Fibroblast of the aortic adventitia (primary cell): ENCODE results near the gene NDP. TPM values are rescaled to one million over a fixed set of nuclear protein-coding genes. Genes with fewer than 3 reads are reported as not detected.

ENCODE experiments used
- DNase-seq: peaks from one replicate; pipeline ENCODE4 v3.0.0-alpha.2; 2010; ENCODE audit warnings: low read depth
- H3K4me3 ChIP-seq: 2 replicates; pipeline ENCODE4 v1.5.1; 2011; ENCODE audit warnings: low read depth, mild to moderate bottlenecking, control low read depth, low read length, moderate library complexity
- total RNA-seq: library from RNA; depleted of rRNA; stranded (reverse); fragments of >200 nt; gene quantifications from 2 replicates; pipeline ENCODE4 v1.2.3, GENCODE V29; 2012; ENCODE audit warnings: low replicate concordance
- TF ChIP-seq, protein P1 (sequence below): IDR thresholded peaks from 2 replicates; pipeline ENCODE4 v1.5.1; 2011; ENCODE audit warnings: mild to moderate bottlenecking, low read length, control low read depth, inconsistent platforms; ENCODE audit not compliant: insufficient read depth

NDP gene
- total RNA-seq, 1 donor, result 2.9 TPM

DNA sequence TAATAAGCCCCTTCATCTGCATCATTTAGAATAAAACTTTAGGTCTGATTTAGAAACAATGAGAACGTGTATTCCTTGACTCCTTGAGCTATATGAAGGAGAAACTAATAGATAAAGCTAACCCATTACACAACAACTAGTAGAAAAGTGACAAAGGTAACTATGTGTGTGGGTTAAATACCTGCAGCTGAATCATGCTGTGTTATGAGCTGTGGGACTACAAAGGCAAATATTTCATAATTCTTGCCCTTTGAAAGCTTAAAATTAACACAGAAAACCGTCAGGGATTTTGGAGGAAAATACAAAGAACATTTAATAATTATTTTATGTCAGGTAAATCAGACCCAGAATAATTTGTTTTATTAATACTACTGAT lies 898 bp upstream of the NDP start:
- DNase-seq, result no peak
- TF ChIP-seq, protein P1, sequence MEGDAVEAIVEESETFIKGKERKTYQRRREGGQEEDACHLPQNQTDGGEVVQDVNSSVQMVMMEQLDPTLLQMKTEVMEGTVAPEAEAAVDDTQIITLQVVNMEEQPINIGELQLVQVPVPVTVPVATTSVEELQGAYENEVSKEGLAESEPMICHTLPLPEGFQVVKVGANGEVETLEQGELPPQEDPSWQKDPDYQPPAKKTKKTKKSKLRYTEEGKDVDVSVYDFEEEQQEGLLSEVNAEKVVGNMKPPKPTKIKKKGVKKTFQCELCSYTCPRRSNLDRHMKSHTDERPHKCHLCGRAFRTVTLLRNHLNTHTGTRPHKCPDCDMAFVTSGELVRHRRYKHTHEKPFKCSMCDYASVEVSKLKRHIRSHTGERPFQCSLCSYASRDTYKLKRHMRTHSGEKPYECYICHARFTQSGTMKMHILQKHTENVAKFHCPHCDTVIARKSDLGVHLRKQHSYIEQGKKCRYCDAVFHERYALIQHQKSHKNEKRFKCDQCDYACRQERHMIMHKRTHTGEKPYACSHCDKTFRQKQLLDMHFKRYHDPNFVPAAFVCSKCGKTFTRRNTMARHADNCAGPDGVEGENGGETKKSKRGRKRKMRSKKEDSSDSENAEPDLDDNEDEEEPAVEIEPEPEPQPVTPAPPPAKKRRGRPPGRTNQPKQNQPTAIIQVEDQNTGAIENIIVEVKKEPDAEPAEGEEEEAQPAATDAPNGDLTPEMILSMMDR, result no peak
- H3K4me3 ChIP-seq, result no peak overlapping the region

DNA sequence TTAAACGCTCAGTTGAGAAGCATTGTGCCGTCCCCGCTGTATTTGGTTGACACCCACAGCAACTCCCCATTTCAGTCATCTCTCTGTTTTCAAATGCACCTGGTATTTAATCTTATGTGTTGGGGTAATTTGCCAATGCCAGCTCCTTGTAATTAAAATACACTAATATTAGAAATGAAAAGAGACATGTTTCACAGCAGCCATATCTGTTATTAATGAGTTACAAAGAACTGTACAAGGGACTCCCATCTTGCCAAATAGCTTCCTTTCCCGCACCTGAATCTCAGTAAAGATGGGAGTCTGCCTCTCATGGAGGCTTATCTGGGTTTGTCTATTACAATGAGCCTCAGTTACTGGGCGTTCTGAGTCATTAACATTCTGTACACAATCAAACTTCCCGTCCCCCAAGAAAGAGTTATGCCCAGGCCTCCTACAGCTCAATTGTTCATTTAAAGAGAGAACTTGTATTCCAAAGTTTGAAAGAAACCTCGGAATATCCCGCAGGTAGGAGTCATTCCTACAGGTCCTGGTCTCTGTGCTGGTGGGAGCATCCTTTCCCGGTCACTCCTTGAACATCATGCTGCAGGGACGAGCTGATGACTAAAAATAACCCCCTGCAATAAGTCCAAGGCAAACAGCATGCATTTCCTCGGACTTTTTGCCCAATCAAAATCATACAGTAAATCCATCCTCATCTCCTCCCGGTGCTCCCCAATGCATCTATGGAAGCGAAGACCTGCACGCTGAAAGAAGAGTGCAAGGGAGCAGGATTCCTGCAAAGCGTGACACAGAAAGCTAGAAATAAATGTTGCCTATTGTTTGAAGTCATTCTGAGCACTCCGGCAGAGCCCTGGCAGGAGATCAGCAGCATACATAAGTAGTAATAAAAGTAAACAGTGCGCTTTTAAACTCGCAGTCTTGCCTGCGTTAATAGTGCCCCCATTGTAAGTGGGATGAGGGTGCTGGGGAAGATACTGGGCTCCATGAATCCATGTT lies 926 bp downstream of the NDP start:
- TF ChIP-seq, protein P1, result no peak
- peak overlapping the region; percentile 9 for H3K4me3 ChIP-seq
- DNase-seq, result peak; percentile 30

DNA sequence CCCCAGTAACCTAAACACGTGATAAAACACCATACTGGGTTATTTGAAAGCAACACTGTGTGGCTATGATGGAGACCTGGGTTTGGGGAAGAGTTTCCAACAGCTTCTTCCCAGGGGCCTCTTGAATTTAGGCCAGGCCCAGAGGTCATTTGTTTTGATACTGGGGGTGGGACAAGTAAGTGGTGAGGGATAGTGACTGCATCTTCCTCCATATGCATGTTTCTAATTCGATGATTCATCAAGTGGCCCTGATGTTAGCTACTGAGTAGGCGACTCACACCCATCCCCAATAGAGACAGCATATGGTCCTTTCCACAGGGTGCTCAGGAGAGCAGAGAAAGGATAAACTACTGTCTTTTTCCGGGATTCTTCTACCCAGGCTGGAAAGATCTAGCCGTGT lies 2.7 kb downstream of the NDP start:
- TF ChIP-seq, protein P1, result no peak
- no peak overlapping the region for H3K4me3 ChIP-seq
- no peak for DNase-seq

DNA sequence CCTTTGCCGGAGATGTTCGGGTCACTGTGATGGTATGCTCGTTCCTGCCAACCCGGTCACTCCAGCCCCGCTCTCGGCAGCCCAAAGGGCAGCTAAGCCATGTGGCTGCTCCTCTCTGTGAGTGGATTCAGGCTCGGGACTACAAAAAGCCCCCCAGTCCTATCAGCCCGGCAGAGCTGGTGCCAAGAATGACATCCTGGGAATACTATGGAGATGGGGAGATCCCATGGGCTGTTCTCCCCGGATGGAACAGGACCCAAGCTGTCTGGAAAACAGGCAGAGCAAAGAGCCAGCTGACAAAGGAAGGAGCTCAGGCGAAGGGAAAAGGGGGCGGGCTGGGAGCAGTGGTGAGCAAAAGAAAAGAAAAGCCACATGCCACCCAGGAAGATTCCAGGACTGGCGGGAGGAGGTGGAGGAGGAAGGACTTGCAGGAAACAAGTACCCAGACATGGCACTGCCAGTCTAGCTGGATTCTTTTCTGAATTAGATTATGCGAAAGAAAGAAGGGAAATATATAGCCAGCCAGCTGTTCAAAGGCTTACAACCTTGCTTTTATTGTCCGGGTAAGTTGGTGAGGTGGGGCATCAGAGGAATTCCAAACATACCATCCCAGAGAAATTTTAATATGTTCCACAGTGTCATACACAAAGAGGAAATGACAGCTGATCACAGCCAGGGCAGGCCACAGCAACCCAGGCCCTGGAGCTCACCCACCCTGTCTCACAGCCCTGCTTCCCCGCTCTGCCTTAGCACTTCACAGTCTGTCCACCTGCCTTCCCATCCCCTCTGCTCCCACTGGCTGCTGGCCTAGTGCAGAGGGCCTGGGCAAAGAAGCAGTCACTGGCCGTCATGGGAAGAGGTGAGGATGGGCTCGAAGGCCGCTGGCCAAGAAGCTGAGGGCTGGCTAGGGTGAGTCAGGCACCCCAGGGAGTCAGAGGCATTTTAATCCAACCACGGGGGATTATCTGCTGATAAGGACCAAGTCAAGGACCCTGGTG lies 3.4 kb downstream of the NDP start:
- TF ChIP-seq, protein P1, result no peak
- DNase-seq, result peak; percentile 56
- H3K4me3 ChIP-seq, result no peak overlapping the region

DNA sequence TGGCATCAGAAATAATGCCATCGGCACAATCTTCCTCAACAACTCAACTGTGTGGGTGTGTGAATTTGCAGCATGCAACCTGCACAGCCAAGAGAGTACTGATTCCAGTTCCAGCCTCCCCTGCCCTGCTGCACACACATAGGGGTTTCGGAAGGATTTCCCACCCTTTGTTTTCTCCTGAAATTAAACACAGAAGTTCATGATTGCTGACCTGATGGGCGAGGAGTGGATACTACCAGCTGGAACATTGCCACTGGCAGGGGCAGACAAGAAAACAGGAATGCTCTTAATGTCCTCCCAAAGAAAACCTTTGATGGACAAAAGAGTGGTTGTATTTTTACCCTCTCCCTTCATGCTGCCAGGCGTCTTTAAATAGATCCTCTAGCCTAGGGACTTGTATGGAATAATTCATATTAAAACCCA lies 4.8 kb downstream of the NDP start:
- TF ChIP-seq, protein P1, result no peak
- DNase-seq, result no peak
- no peak overlapping the region for H3K4me3 ChIP-seq

DNA sequence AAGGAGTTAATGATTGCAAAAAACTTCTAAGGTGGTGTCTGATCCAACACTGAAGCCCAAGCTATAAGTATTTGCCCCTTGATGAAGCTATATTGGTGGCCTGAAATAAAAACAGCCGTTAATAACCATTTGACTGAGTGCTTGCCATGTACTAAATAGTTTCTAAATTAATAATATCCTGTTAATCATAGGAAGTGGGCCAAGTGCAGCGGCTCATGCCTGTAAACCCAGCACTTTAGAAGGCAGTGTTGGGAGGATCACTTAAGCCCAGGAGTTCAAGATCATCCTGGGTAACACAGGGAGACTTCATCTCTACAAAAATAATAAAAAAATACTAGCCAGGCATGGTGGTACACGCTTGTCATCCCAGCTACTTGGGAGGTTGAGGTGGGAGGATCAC lies 8.3 kb downstream of the NDP start:
- no peak for DNase-seq
- no peak overlapping the region for H3K4me3 ChIP-seq
- TF ChIP-seq, protein P1, result no peak
